GM12892 (cell line): ENCODE measurements around the gene SEC11C.

Experiments used
- POLR2A ChIP-seq: IDR thresholded peaks from 2 replicates; pipeline ENCODE4 v1.6.1; 2011; ENCODE audit warnings: low read depth, low read length, control low read depth
- POLR2AphosphoS5 ChIP-seq: IDR thresholded peaks from 2 replicates; pipeline ENCODE4 v1.6.1; 2011; ENCODE audit warnings: low read depth, low read length, control low read depth

- TF ChIP-seq POLR2A: no peak
- TF ChIP-seq POLR2AphosphoS5: no peak
These were observed 19.6 kb downstream of the SEC11C start for GRCh38 chr18:59159265-59159664.
